Right lobe of liver (tissue), 6 donors: Measurements from ENCODE around the gene SETD5. TPM values are rescaled to one million over a fixed set of nuclear protein-coding genes. Genes with fewer than 3 reads are reported as not detected.

ENCODE experiments used
- ATAC-seq, 4 donors: fragments of 200-7000 bp; cut with Tn5 transposase; one replicate each; pipeline ENCODE4 v1.9.1; 2020; ENCODE audit warnings: mild to moderate bottlenecking in 4 of 4, moderate library complexity in 4 of 4
- DNase-seq, 3 donors: peaks; one replicate each; pipeline ENCODE4 v3.0.0-alpha.2; 2020
- H3K27ac ChIP-seq, 3 donors: fragments of 200-600 bp; one replicate each; pipeline ENCODE4 v1.8.0; 2022
- H3K27me3 ChIP-seq, 2 donors: fragments of 200-600 bp; one replicate each; pipeline ENCODE4 v1.8.0; 2022
- H3K36me3 ChIP-seq, 4 donors: fragments of 200-600 bp; sonication (generic) in 1 of 4; one replicate each; pipeline versions ENCODE4 v1.5.1 to v1.8.0; 2017 to 2022; ENCODE audit warnings: control low read depth in 1 of 4
- H3K4me1 ChIP-seq, 4 donors: fragments of 200-600 bp; sonication (generic) in 1 of 4; one replicate each; pipeline versions ENCODE4 v1.5.1 to v1.8.0; 2017 to 2022; ENCODE audit warnings: control low read depth in 1 of 4
- H3K4me3 ChIP-seq, 3 donors: fragments of 200-600 bp; one replicate each; pipeline ENCODE4 v1.8.0; 2022
- H3K9me3 ChIP-seq, 4 donors: fragments of 200-600 bp; sonication (generic) in 1 of 4; one replicate each; pipeline versions ENCODE4 v1.5.1 to v1.8.0; 2017 to 2022; ENCODE audit warnings: control low read depth in 1 of 4
- CTCF ChIP-seq, 4 donors: fragments of 200-600 bp in 3 of 4; fragments of 450-650 bp in 1 of 4; IDR thresholded peaks; one replicate each; pipeline versions ENCODE4 v1.5.1 to v1.8.0; 2016 to 2022; ENCODE audit warnings: antibody characterized with exemption in 4 of 4, mild to moderate bottlenecking in 2 of 4
- POLR2A ChIP-seq: fragments of 450-650 bp; IDR thresholded peaks from one replicate; pipeline ENCODE4 v1.6.1; 2017; ENCODE audit warnings: antibody characterized with exemption, mild to moderate bottlenecking
- WGBS: methylation state at CpG from one replicate; pipeline ENCODE4 v1.1.6; 2018; ENCODE audit warnings: low coverage, low lambda C conversion rate; ENCODE audit not compliant: insufficient coverage; ENCODE audit errors: missing lambda C conversion rate; 5-methylcytosine and 5-hydroxymethylcytosine counted together
- intact Hi-C, 2 donors: fragments of 100-400 bp; cut with DNase I; formaldehyde crosslinking; loops; one replicate each; pipeline versions ENCODE4 v1.11.2 to v1.14.1; 2022
- total RNA-seq, 6 experiments: library from RNA; depleted of rRNA in 2 of 6; stranded (reverse); fragments of >200 nt in 2 of 6; fragmentation: NEBNext Ultra II Directional in 3 of 6; extraction: Animal tissue kit (Norgen Biotek cat#: 25700) in 3 of 6; gene quantifications; one replicate each; pipeline versions ENCODE4 v1.1.0 to v1.2.4, GENCODE V29; 2016 to 2023
- donor health status: DM: no; HTN: yes; CAD: no.
- donor health status: DM: no; HTN: no; CAD: no.
- donor health status: DM: no; HTN: no; CAD: no.
- donor health status: DM: no; HTN: yes; CAD: no.
- donor health status: DM: no; HTN: yes; CAD: no.

Gene SETD5
- total RNA-seq, 6 experiments from 2014 or later, result 38.7 to 71.4 (median 52.3) TPM

GRCh38 chr3:9496893-9497292 lies 99.5 kb downstream of the SETD5 start:
- DNase-seq (no peak), ATAC-seq (no peak)
- H3K4me1 ChIP-seq, result no peaks in the 10 kb centered on the region
- no peak overlapping the region for H3K27ac ChIP-seq
- no peaks in the 10 kb centered on the region for H3K27me3 ChIP-seq
- WGBS, result 73% methylated on average over 6 of the region's 6 CpGs
- intact Hi-C loops, result no loop called here
- no peaks in the 10 kb centered on the region for H3K9me3 ChIP-seq
- no peaks in the 10 kb centered on the region for H3K36me3 ChIP-seq
- TF ChIP-seq CTCF (IDR thresholded peaks at IDR 0.05), result no peak
- no peak for TF ChIP-seq POLR2A
- no peak overlapping the region for H3K4me3 ChIP-seq

- Histone ChIP-seq H3K9me3 (no peaks in the 10 kb centered on the region), H3K36me3 (no peaks in the 10 kb centered on the region), H3K27me3 (no peaks in the 10 kb centered on the region), H3K4me3 (no peak overlapping the region), H3K4me1 (no peaks in the 10 kb centered on the region), H3K27ac (no peak overlapping the region)
- ATAC-seq, result no peak
- DNase-seq, result no peak
- intact Hi-C loops, result no loop called here
- no peak for TF ChIP-seq POLR2A
- 79% methylated on average over 5 of the region's 8 CpGs for whole genome bisulfite sequencing
Observed at GRCh38 chr3:9497821-9498565, 100.6 kb downstream of the SETD5 start.

- H3K9me3 ChIP-seq, result no peaks in the 10 kb centered on the region
- H3K27ac ChIP-seq, result no peak overlapping the region
- no peak for DNase-seq
- WGBS, result 84% methylated on average over 5 of the region's 6 CpGs
- no peaks in the 10 kb centered on the region for H3K4me1 ChIP-seq
- intact Hi-C loops, result no loop called here
- H3K27me3 ChIP-seq, result no peaks in the 10 kb centered on the region
- ATAC-seq, result no peak
- TF ChIP-seq CTCF (IDR thresholded peaks at IDR 0.05), result no peak
- no peak for TF ChIP-seq POLR2A
- H3K4me3 ChIP-seq, result no peak overlapping the region
- H3K36me3 ChIP-seq, result no peaks in the 10 kb centered on the region
Observed at GRCh38 chr3:9498781-9499180, 101.4 kb downstream of the SETD5 start.

- TF ChIP-seq CTCF (IDR thresholded peaks at IDR 0.05) (no peak), POLR2A (no peak)
- Histone ChIP-seq H3K9me3 (no peaks in the 10 kb centered on the region), H3K36me3 (no peaks in the 10 kb centered on the region), H3K27me3 (no peaks in the 10 kb centered on the region), H3K4me1 (no peaks in the 10 kb centered on the region), H3K4me3 (no peak overlapping the region), H3K27ac (no peak overlapping the region)
- 11% methylated on average over 13 of the region's 19 CpGs for WGBS
- ATAC-seq, result no peak
- intact Hi-C loops, result no loop called here
- no peak for DNase-seq
Observed at GRCh38 chr3:9499455-9500107, 102.2 kb downstream of the SETD5 start.
